Measurements from ENCODE around the gene GPR33.
"Not testable (repeated sequence)": the region's sequence is repeated elsewhere in the genome, so short reads cannot be mapped to it uniquely, and the experiment has no call there.

The GPR33 gene

DNA sequence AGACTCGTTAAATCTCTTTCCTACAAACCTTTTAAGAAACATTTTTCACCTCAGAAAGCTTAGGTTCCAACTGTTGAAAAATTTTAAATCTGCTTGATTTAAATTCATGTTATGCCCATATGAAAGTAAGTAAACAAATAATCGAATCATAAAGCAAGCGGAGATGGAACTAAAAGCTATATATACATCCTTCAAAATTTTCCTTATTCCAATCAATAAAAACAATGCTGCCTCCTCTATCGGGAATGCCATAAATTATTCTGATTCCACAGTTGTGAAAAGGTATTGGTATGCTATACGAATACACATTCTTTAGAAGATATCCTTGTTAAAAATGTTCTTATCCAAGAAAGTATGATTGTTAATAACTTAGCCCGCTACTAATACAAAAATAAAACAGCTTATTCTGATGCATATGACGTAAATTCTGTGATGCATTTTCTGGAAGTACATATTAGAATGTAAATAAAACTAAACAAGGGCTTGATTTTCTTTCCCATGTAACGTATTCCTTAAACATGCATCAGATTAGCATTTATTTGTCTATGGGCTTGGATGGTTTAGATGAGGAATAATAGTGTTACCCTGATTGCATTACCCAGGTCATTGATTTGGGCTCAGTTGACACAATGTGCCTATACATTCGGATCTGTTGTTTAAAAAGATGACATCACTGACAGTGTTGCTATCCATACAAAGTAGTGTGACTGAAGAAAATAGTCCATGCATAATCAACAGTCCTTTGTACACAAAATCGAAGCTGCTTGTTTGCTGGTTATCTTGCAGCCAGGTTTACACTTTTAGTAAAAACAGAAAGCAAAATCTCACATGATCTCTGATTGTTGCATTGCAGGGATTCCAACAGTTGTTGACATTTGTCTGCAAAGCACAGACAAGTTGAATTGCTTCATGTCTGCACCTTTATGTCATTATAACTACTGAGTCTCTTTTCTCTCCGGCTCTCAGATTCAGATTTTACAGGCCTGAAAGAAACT, 29.9 kb downstream of the GPR33 start:
- DNase-seq, result no peak

DNA sequence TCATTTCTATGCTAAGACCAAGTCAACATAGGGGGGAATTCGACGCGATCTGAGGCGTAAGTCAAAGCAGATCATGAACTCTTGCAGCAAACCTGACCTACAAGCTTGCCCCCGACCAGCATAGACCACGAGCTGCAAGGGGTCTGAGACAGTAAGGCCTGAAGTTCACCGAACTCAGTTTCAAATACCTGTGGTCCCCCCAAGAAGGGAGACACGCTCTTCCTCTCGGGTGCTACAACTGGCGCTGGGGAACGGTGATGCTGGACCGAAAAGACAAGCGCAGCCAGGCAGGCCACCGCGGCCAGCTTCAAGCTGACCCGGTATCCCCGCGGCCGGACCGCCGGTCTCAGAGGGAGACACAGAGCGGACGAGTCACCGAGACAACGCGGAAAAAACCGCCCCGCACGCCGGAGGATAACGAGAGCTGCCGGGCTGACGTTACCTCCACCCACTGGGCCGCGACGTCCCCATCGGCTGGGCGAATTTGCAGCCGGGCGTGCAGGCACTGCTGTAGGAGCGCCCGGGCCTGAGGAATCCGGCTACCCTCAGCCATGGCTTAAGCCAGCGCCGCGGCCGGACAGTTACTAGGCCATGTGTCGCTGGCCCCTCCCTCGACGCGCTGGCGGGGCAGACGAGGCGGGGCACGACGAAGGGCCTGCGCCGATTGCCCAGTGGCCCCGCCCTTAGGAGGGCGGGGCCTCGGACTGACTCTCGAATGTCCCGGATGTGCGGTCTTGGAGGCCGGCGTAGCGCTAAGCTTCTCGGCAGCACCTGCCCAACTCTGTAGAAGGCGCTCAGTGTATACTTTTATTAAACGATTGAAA, 30.8 kb downstream of the GPR33 start, which contains the start of gene DTD2:
DTD2 (minus strand) TSS at position 666 of the 824 bp plus-strand sequence; CDS start at position 553, 113 bp downstream.
- peak; percentile 84 for DNase-seq

DNA sequence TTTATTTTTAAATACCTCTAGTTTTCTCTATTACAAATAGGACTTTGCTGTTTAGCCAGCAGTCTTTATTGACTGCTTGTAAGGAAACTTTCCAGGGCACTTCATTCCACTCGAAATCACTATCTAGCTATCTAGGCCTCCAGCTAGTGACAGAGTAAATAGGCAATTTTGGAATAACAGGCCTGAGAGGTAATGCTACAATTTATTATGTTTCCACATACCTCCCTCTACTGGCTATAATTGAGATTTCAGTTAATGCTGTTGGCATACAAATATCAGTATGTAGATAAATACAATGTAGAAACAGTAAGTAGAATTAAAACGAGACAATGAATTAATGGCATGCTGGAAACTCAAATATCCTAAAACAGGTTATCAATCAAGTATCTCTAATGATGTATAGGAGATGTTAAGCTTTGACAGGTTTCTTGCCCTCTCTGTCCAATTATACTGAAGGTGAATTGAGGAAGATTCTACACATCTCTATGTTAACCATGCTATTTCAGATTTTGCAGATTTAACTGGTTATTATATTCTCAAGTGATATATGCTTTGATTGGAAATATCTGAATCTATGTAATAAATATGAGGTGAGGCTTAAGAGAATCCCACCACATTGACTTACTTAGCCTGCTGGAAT, 37.7 kb downstream of the GPR33 start:
- peak; percentile 9 for DNase-seq

DNA sequence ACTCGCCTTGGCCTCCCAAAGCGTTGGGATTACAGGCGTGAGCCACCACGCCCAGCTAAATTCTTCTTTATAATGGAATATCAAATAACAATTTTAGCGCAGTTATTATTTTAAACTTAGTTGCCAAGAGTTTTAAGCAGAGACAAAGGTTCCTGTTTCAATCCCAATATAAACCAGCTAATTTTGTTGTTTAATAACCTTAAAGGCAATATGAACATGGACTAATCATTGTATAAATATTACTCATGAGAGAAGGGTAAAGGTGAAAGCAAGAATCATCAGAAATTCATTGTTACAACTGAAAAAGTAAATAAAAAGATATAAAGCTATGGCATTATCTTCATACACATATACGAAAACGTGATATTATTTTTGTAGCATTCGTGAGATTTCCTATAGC, 38.7 kb downstream of the GPR33 start:
- DNase-seq, result no peak

DNA sequence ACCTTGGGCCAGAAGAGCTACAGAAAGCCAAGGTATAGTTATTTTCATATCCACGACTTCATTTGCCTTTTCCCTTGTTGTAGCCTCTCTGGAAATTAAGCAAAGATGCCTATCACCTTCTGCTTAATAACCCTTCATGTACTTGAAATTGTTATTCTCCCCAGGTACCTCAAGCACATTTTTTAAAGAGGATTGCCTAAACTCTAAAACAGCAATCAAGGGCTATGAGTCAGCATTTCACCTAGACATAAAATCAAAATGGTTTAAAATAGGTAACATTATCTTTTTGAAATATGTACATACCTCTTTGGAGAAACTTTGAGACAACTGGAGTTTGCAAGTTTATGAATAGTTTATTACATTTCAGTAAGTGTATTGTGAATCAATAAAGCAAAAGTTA, 42.1 kb downstream of the GPR33 start:
- no peak for DNase-seq

DNA sequence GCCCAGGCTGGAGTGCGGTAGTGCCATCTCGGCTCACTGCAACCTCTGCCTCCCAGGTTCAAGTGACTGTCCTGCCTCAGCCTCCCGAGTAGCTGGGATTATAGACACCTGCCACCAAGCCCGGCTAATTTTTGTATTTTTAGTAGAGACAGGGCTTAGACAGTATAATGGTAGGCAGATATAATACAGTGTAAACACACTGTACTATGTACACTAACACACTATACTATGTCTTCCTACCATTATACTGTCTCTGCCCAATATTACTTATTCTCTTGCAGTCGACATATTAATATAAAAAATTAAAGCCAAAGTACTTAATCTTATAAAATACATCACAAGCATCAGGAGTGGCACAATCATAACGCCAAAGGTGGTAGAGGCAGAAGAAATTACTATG, 45.6 kb downstream of the GPR33 start:
- no peak for DNase-seq

DNA sequence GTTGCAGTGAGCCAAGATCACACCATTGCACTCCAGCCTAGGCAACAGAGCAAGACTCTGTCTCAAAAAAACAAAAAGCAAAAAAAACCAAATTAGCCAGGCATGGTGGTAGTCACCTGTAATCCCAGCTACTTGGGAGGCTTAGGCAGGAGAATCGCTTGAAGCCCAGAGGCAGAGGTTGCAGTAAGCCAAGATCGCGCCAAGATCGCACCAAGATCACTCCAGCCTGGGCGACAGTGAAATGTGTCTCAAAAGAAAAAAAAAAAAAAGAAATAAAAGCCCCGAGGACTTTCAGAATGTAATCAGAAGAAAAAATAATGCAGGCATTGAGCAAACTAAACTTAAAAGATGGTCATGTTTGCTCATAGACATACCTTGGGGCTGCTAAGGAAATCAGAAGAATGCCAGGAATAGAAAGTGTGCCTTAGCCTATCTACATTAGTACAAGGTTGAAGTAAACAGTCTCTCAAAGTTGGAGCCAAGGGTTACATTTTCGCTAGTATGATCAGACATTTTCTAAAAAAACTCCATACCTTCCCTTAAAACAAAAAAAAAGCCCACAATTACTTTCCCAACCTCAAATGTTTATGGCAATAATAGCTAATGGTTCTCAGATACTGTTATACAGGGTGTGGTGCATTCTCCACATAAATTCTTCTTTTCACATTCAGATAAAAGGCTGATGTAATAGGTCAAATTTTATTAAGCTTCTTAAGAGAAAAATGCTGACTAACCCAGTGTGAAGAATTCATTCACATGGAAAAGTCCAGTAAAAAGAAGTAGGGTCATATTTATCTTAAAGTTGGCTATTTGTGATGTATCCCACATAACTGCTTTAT, 46.3 kb downstream of the GPR33 start:
- no peak for DNase-seq

DNA sequence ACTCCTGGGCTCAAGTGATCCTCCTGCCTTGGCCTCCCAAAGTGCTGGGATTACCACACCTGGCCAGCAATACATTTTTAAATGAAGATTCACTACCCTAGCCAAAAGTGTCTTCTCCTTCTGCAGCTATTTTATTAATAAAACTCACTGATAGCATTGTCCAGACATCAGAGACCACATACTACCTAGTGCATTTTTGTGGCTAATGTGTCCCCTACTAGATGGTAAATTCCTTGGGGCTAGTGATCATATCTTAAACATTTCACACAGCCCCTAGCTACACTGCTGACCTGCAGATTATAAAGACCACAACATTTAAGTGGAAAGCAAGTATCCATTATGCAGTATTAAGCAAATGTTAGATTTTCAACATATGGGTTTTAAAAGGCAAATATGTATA, 47.6 kb downstream of the GPR33 start:
- no peak for DNase-seq

DNA sequence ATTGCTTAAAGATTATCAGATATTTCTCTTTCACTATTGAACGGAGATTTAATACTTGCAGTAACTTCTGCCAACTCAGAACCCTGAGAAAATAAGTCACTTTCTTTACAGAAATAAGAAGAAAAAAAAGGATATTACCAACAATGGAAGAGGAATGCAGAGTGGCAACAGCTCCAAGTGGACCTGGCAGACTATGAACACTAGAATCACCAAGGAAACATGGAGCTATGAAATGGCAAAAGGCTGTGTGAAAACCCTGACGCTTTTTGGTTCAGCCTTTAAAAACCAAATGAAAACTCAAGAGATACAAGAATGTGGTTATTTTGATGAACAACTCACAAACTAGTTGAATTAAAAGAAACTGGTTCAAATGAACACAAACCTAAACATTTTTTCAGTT, 48.3 kb downstream of the GPR33 start:
- no peak for DNase-seq

DNA sequence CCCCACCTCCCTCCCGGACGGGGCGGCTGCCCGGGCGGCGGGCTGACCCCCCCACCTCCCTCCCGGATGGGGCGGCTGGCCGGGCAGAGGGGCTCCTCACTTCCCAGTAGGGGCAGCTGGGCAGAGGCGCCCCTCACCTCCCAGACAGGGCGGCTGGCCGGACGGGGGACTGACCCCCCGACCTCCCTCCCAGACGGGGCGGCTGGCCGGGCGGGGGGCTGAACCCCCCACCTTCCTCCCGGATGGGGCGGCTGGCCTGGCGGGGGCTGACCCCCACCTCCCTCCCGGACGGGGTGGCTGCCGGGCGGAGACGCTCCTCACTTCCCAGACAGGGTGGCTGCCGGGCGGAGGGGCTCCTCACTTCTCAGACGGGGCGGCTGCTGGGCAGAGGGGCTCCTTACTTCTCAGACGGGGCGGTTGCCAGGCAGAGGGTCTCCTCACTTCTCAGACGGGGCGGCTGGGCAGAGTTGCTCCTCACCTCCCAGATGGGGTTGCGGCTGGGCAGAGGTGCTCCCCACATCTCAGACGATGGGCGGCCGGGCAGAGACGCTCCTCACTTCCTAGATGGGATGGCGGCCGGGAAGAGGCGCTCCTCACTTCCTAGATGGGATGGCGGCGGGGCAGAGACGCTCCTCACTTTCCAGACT, 50.7 kb downstream of the GPR33 start:
- not testable (repeated sequence) for DNase-seq

DNA sequence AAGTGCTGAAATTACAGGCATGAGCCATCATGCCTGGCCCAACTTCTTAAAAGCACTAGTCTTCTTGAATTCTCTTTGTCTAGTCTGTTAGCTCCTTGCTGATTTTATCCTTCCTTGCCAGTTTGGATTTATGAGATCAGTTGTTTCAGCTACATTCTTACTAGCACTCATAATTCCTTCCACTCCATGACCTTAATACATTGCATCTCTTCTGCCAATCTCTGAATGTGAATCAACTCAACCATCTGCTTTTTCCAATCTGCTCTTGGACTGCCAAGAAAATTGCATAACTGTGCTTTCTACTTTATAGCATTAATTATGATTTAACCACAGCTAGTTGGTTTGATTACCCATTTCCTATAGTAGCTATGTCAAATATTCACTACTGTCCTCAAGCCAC, 52.6 kb downstream of the GPR33 start:
- DNase-seq, result no peak
